PC-3 (cell line): ENCODE data around the gene IKZF1.

Source experiments
- EZH2 ChIP-seq: fragments of 300-600 bp; sonication (generic); IDR thresholded peaks from one replicate; pipeline ENCODE4 v1.6.1; 2017; ENCODE audit warnings: antibody characterized with exemption, mild to moderate bottlenecking, low read length; ENCODE audit not compliant: unreplicated experiment
- TF ChIP-seq, protein P1 (sequence below): fragments of 300-600 bp; sonication (generic); conservative IDR thresholded peaks from 2 replicates; pipeline ENCODE4 v1.5.1; 2017; ENCODE audit warnings: antibody characterized with exemption, low read depth, mild to moderate bottlenecking, low read length

GRCh38 chr7:50426280-50427045, 121.9 kb downstream of the IKZF1 start:
- no peak for TF ChIP-seq EZH2
- TF ChIP-seq, protein P1, sequence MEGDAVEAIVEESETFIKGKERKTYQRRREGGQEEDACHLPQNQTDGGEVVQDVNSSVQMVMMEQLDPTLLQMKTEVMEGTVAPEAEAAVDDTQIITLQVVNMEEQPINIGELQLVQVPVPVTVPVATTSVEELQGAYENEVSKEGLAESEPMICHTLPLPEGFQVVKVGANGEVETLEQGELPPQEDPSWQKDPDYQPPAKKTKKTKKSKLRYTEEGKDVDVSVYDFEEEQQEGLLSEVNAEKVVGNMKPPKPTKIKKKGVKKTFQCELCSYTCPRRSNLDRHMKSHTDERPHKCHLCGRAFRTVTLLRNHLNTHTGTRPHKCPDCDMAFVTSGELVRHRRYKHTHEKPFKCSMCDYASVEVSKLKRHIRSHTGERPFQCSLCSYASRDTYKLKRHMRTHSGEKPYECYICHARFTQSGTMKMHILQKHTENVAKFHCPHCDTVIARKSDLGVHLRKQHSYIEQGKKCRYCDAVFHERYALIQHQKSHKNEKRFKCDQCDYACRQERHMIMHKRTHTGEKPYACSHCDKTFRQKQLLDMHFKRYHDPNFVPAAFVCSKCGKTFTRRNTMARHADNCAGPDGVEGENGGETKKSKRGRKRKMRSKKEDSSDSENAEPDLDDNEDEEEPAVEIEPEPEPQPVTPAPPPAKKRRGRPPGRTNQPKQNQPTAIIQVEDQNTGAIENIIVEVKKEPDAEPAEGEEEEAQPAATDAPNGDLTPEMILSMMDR: no peak
